SU-DHL-6 (cell line): ENCODE data around the gene LURAP1L.

Source experiments
- H2AFZ ChIP-seq: fragments of 200-600 bp; sonication (generic); 2 replicates; pipeline ENCODE4 v1.6.1; 2014; ENCODE audit warnings: low read depth, mild to moderate bottlenecking, moderate library complexity, mixed read lengths, antibody characterized with exemption, low read length; ENCODE audit not compliant: severe bottlenecking
- H3F3A ChIP-seq: fragments of 200-600 bp; shearing (Covaris generic); 2 replicates; pipeline ENCODE4 v1.6.0; 2016; ENCODE audit warnings: antibody characterized with exemption, mild to moderate bottlenecking; ENCODE audit not compliant: insufficient read depth
- H3K27ac ChIP-seq: fragments of 200-600 bp; sonication (generic); 2 replicates; pipeline ENCODE4 v1.5.1; 2016; ENCODE audit warnings: low read depth, mild to moderate bottlenecking, low read length, moderate library complexity, mixed read lengths
- H3K27me3 ChIP-seq: fragments of 200-600 bp; sonication (generic), shearing (Covaris generic); 2 replicates; pipeline ENCODE4 v1.6.0; 2014; ENCODE audit warnings: mild to moderate bottlenecking, low read length
- H3K36me3 ChIP-seq: fragments of 200-600 bp; sonication (generic); 2 replicates; pipeline ENCODE4 v1.6.1; 2014; ENCODE audit warnings: mild to moderate bottlenecking, low read length, mixed read lengths
- H3K4me2 ChIP-seq: fragments of 300-600, 200-600 bp; shearing (Covaris generic), sonication (generic); 2 replicates; pipeline ENCODE4 v1.6.0; 2014; ENCODE audit warnings: low read length, low read depth, mild to moderate bottlenecking; ENCODE audit not compliant: poor library complexity, severe bottlenecking
- H3K4me3 ChIP-seq: fragments of 200-600 bp; sonication (generic); 2 replicates; pipeline ENCODE4 v1.5.1; 2014; ENCODE audit warnings: antibody characterized with exemption, low read length, mild to moderate bottlenecking, mixed read lengths; ENCODE audit not compliant: insufficient read depth, poor library complexity, severe bottlenecking
- H3K79me2 ChIP-seq: fragments of 200-600 bp; sonication (generic); 2 replicates; pipeline ENCODE4 v1.6.1; 2014; ENCODE audit warnings: mild to moderate bottlenecking, low read length, moderate library complexity; ENCODE audit not compliant: insufficient read depth
- H3K9ac ChIP-seq: fragments of 200-600 bp; sonication (generic); 2 replicates; pipeline ENCODE4 v1.7.0; 2014; ENCODE audit warnings: mild to moderate bottlenecking, low read length
- H3K9me2 ChIP-seq: fragments of 200-600 bp; sonication (generic); replicated peaks from 2 replicates; pipeline ENCODE4 v1.6.1; 2014; ENCODE audit warnings: low read length; ENCODE audit not compliant: insufficient read depth
- H3K9me3 ChIP-seq: fragments of 200-600 bp; sonication (generic); 2 replicates; pipeline ENCODE4 v1.6.1; 2014; ENCODE audit warnings: low read length, mixed read lengths; ENCODE audit not compliant: insufficient read depth
- H4K20me1 ChIP-seq: fragments of 200-600 bp; sonication (generic); 2 replicates; pipeline ENCODE4 v1.6.1; 2014; ENCODE audit warnings: low read depth, mild to moderate bottlenecking, antibody characterized with exemption, low read length, moderate library complexity, mixed read lengths
- CTCF ChIP-seq: fragments of 200-600 bp; sonication (generic); IDR thresholded peaks from one replicate; pipeline ENCODE4 v1.5.1; 2017; ENCODE audit warnings: antibody characterized with exemption, mild to moderate bottlenecking, low read length, moderate library complexity; ENCODE audit not compliant: insufficient read depth, poor library complexity, severe bottlenecking
- EZH2phosphoT487 ChIP-seq: fragments of 200-600 bp; sonication (generic), shearing (Covaris generic); conservative IDR thresholded peaks from 2 replicates; pipeline ENCODE4 v1.6.1; 2018; ENCODE audit warnings: mild to moderate bottlenecking, antibody characterized with exemption, low read length, moderate library complexity, mixed read lengths

The LURAP1L gene

GRCh38 chr9:12801663-12802062 lies 26.8 kb downstream of the LURAP1L start:
- no peaks in the 10 kb centered on the region for H4K20me1 ChIP-seq
- H3K9me3 ChIP-seq, result no peaks in the 10 kb centered on the region
- H3K27ac ChIP-seq, result no peak overlapping the region
- H3F3A ChIP-seq, result no peaks in the 10 kb centered on the region
- H3K9me2 ChIP-seq, result no peaks in the 10 kb centered on the region
- no peak overlapping the region for H2AFZ ChIP-seq
- H3K36me3 ChIP-seq, result no peaks in the 10 kb centered on the region
- no peaks in the 10 kb centered on the region for H3K79me2 ChIP-seq
- H3K4me2 ChIP-seq, result no peak overlapping the region
- H3K4me3 ChIP-seq, result no peak overlapping the region
- TF ChIP-seq CTCF (no peak), EZH2phosphoT487 (no peak)
- no peaks in the 10 kb centered on the region for H3K27me3 ChIP-seq
- no peak overlapping the region for H3K9ac ChIP-seq

DNA sequence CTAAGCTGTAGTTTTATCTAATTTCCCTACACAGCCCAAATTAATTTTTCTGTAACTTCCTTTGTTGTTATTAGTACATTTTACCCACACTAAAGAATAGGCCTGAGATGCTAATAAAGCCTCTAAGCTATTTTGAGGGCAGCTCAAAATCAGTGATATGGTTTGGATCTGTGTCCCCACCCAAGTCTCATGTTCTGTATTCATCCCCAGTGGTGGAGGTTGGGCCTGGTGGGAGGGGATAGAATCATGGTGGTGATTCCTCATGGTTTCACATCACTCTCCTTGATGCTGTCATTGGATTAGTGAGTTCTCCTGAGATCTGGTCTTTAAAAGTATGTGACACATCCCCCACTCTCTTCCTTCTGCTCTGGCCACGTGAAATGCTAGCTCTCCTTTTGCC lies 27.3 kb downstream of the LURAP1L start:
- H3K4me2 ChIP-seq, result no peak overlapping the region
- H3K36me3 ChIP-seq, result no peaks in the 10 kb centered on the region
- no peaks in the 10 kb centered on the region for H3F3A ChIP-seq
- H3K27ac ChIP-seq, result no peak overlapping the region
- H3K79me2 ChIP-seq, result no peaks in the 10 kb centered on the region
- H3K4me3 ChIP-seq, result no peak overlapping the region
- H4K20me1 ChIP-seq, result no peaks in the 10 kb centered on the region
- no peaks in the 10 kb centered on the region for H3K27me3 ChIP-seq
- no peaks in the 10 kb centered on the region for H3K9me2 ChIP-seq
- H3K9ac ChIP-seq, result no peak overlapping the region
- TF ChIP-seq EZH2phosphoT487 (no peak), CTCF (no peak)
- H3K9me3 ChIP-seq, result no peaks in the 10 kb centered on the region
- H2AFZ ChIP-seq, result no peak overlapping the region

DNA sequence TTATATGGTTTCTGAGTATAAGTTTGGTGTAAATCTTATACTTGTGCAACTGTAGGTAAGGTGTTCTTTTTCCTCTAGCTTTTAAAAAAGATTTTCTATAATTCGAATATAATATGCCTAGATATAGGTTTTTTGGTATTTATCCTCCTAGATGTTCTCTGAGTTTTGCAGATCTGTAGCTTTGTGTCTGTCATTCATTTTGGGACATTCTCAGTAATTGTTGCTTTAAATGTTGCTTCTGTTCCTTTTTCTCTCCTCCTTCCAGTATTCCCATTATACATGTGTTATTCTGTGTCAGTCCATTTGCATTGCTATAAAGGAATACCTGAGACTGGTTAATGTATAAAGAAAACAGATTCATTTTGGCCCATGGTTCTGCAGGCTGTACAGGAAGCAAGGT lies 33.7 kb downstream of the LURAP1L start:
- Histone ChIP-seq H3K9me2 (no peaks in the 10 kb centered on the region), H3K4me3 (no peak overlapping the region), H3K27ac (no peak overlapping the region), H2AFZ (no peak overlapping the region), H3K9me3 (no peaks in the 10 kb centered on the region), H3F3A (no peaks in the 10 kb centered on the region), H4K20me1 (no peaks in the 10 kb centered on the region), H3K4me2 (no peak overlapping the region), H3K79me2 (no peaks in the 10 kb centered on the region), H3K27me3 (no peaks in the 10 kb centered on the region), H3K9ac (no peak overlapping the region), H3K36me3 (no peaks in the 10 kb centered on the region)
- TF ChIP-seq CTCF (no peak), EZH2phosphoT487 (no peak)

GRCh38 chr9:12809720-12810119 lies 34.9 kb downstream of the LURAP1L start:
- H3K27ac ChIP-seq, result no peak overlapping the region
- no peak overlapping the region for H2AFZ ChIP-seq
- no peaks in the 10 kb centered on the region for H3K79me2 ChIP-seq
- no peak overlapping the region for H3K4me2 ChIP-seq
- no peak for TF ChIP-seq CTCF
- TF ChIP-seq EZH2phosphoT487, result no peak
- H3K27me3 ChIP-seq, result no peaks in the 10 kb centered on the region
- H4K20me1 ChIP-seq, result no peaks in the 10 kb centered on the region
- no peaks in the 10 kb centered on the region for H3F3A ChIP-seq
- no peaks in the 10 kb centered on the region for H3K9me2 ChIP-seq
- H3K9ac ChIP-seq, result no peak overlapping the region
- no peaks in the 10 kb centered on the region for H3K9me3 ChIP-seq
- H3K4me3 ChIP-seq, result no peak overlapping the region
- no peaks in the 10 kb centered on the region for H3K36me3 ChIP-seq
